ENCODE measurements around the gene KLHL26.
"Not testable (repeated sequence)": the region's sequence is repeated elsewhere in the genome, so short reads cannot be mapped to it uniquely, and the experiment has no call there.

The KLHL26 gene

GRCh38 chr19:18677156-18677555, 40.3 kb downstream of the KLHL26 start:
- Mint-ChIP-seq H3K4me3 (no peak overlapping the region), H3K36me3 (ENCODE audit: low read depth) (peaks cover 2% of the 10 kb centered on the region), H3K27ac (no peak overlapping the region)

GRCh38 chr19:18680148-18680547, 43.3 kb downstream of the KLHL26 start:
- H3K4me1 Mint-ChIP-seq (ENCODE audit: low read depth); H3K27ac Mint-ChIP-seq; DNase-seq (ENCODE audit: low spot score); H3K27me3 Mint-ChIP-seq (ENCODE audit: low read depth); H3K9me3 Mint-ChIP-seq; H3K36me3 Mint-ChIP-seq (ENCODE audit: low read depth); H3K4me3 Mint-ChIP-seq: not testable (repeated sequence)

More at GRCh38 chr19:18677156-18677555, 40.3 kb downstream of the KLHL26 start:
- Mint-ChIP-seq H3K27me3 (ENCODE audit: low read depth) (peaks cover 3% of the 10 kb centered on the region), H3K4me1 (ENCODE audit: low read depth) (no peaks in the 10 kb centered on the region), H3K9me3 (no peaks in the 10 kb centered on the region)
- DNase-seq (ENCODE audit: low spot score), result no peak

- Mint-ChIP-seq H3K4me1 (ENCODE audit: low read depth) (peaks cover 5% of the 10 kb centered on the region), H3K4me3 (peak overlapping the region; percentile 76)
Measured at GRCh38 chr19:18682807-18683108, 45.9 kb downstream of the KLHL26 start.

GRCh38 chr19:18683109-18683957, 46.5 kb downstream of the KLHL26 start, which contains the start of gene CRTC1:
Gene CRTC1, plus strand, starts transcription at chr19:18683680. Its CDS starts 23 bp downstream, at chr19:18683703.
- DNase-seq (ENCODE audit: low spot score), result peak; percentile 89
- peaks cover 2% of the 10 kb centered on the region for H3K27me3 Mint-ChIP-seq (ENCODE audit: low read depth)
- no peaks in the 10 kb centered on the region for H3K9me3 Mint-ChIP-seq
- peaks cover 5% of the 10 kb centered on the region for H3K4me1 Mint-ChIP-seq (ENCODE audit: low read depth)
- H3K36me3 Mint-ChIP-seq (ENCODE audit: low read depth), result no peaks in the 10 kb centered on the region
- H3K4me3 Mint-ChIP-seq, result peak within 1 kb of the TSS; percentile 89
- H3K27ac Mint-ChIP-seq, result peak within 1 kb of the TSS; percentile 94

More at GRCh38 chr19:18682807-18683108, 45.9 kb downstream of the KLHL26 start:
- Mint-ChIP-seq H3K27ac (peak overlapping the region; percentile 52), H3K9me3 (no peaks in the 10 kb centered on the region), H3K36me3 (ENCODE audit: low read depth) (no peaks in the 10 kb centered on the region), H3K27me3 (ENCODE audit: low read depth) (peaks cover 3% of the 10 kb centered on the region)
- DNase-seq (ENCODE audit: low spot score), result no peak

GRCh38 chr19:18683958-18684641, 47.3 kb downstream of the KLHL26 start:
- Mint-ChIP-seq H3K36me3 (ENCODE audit: low read depth) (no peaks in the 10 kb centered on the region), H3K9me3 (no peaks in the 10 kb centered on the region), H3K4me3 (peak overlapping the region; percentile 65), H3K4me1 (ENCODE audit: low read depth) (peaks cover 5% of the 10 kb centered on the region), H3K27me3 (ENCODE audit: low read depth) (peaks cover 2% of the 10 kb centered on the region), H3K27ac (no peak overlapping the region)
- no peak for DNase-seq (ENCODE audit: low spot score)

GRCh38 chr19:18684642-18684993, 47.8 kb downstream of the KLHL26 start:
- no peak overlapping the region for H3K27ac Mint-ChIP-seq
- H3K36me3 Mint-ChIP-seq (ENCODE audit: low read depth), result no peaks in the 10 kb centered on the region
- H3K27me3 Mint-ChIP-seq (ENCODE audit: low read depth), result peaks cover 2% of the 10 kb centered on the region
- peak overlapping the region; percentile 65 for H3K4me3 Mint-ChIP-seq
- peaks cover 5% of the 10 kb centered on the region for H3K4me1 Mint-ChIP-seq (ENCODE audit: low read depth)
- DNase-seq (ENCODE audit: low spot score), result no peak
- no peaks in the 10 kb centered on the region for H3K9me3 Mint-ChIP-seq

GRCh38 chr19:18685597-18686190, 48.9 kb downstream of the KLHL26 start:
- H3K4me1 Mint-ChIP-seq (ENCODE audit: low read depth), result peaks cover 5% of the 10 kb centered on the region
- H3K9me3 Mint-ChIP-seq, result no peaks in the 10 kb centered on the region
- no peaks in the 10 kb centered on the region for H3K36me3 Mint-ChIP-seq (ENCODE audit: low read depth)
- no peak overlapping the region for H3K27ac Mint-ChIP-seq
- H3K4me3 Mint-ChIP-seq, result no peak overlapping the region
- no peak for DNase-seq (ENCODE audit: low spot score)
- peaks cover 2% of the 10 kb centered on the region for H3K27me3 Mint-ChIP-seq (ENCODE audit: low read depth)

GRCh38 chr19:18687740-18688465, 51.1 kb downstream of the KLHL26 start:
- H3K9me3 Mint-ChIP-seq, result no peaks in the 10 kb centered on the region
- H3K4me1 Mint-ChIP-seq (ENCODE audit: low read depth), result peaks cover 4% of the 10 kb centered on the region
- no peak overlapping the region for H3K4me3 Mint-ChIP-seq
- no peak for DNase-seq (ENCODE audit: low spot score)
- no peak overlapping the region for H3K27ac Mint-ChIP-seq
- no peaks in the 10 kb centered on the region for H3K27me3 Mint-ChIP-seq (ENCODE audit: low read depth)
- no peaks in the 10 kb centered on the region for H3K36me3 Mint-ChIP-seq (ENCODE audit: low read depth)

- Mint-ChIP-seq H3K36me3 (ENCODE audit: low read depth) (no peaks in the 10 kb centered on the region), H3K27ac (no peak overlapping the region), H3K4me3 (no peak overlapping the region), H3K9me3 (no peaks in the 10 kb centered on the region), H3K4me1 (ENCODE audit: low read depth) (peaks cover 13% of the 10 kb centered on the region), H3K27me3 (ENCODE audit: low read depth) (no peaks in the 10 kb centered on the region)
- no peak for DNase-seq (ENCODE audit: low spot score)
Measured at GRCh38 chr19:18696023-18696422, 59.2 kb downstream of the KLHL26 start.

- Mint-ChIP-seq H3K9me3 (no peaks in the 10 kb centered on the region), H3K36me3 (ENCODE audit: low read depth) (no peaks in the 10 kb centered on the region), H3K4me3 (no peak overlapping the region), H3K27me3 (ENCODE audit: low read depth) (peaks cover 2% of the 10 kb centered on the region), H3K27ac (no peak overlapping the region), H3K4me1 (ENCODE audit: low read depth) (peaks cover 17% of the 10 kb centered on the region)
- no peak for DNase-seq (ENCODE audit: low spot score)
Measured at GRCh38 chr19:18697680-18698079, 60.9 kb downstream of the KLHL26 start.

GRCh38 chr19:18698321-18699167, 61.7 kb downstream of the KLHL26 start:
- H3K27me3 Mint-ChIP-seq (ENCODE audit: low read depth), result peaks cover 2% of the 10 kb centered on the region
- H3K27ac Mint-ChIP-seq, result no peak overlapping the region
- H3K9me3 Mint-ChIP-seq, result no peaks in the 10 kb centered on the region
- H3K36me3 Mint-ChIP-seq (ENCODE audit: low read depth), result no peaks in the 10 kb centered on the region
- H3K4me3 Mint-ChIP-seq, result peak overlapping the region; percentile 74
- H3K4me1 Mint-ChIP-seq (ENCODE audit: low read depth), result peaks cover 17% of the 10 kb centered on the region
- no peak for DNase-seq (ENCODE audit: low spot score)

- peaks cover 2% of the 10 kb centered on the region for H3K27me3 Mint-ChIP-seq (ENCODE audit: low read depth)
Measured at GRCh38 chr19:18699403-18700054, 62.7 kb downstream of the KLHL26 start.

More at GRCh38 chr19:18699403-18700054, 62.7 kb downstream of the KLHL26 start:
- Mint-ChIP-seq H3K36me3 (ENCODE audit: low read depth) (no peaks in the 10 kb centered on the region), H3K9me3 (no peaks in the 10 kb centered on the region), H3K27ac (peak overlapping the region; percentile 1), H3K4me3 (peak overlapping the region; percentile 74), H3K4me1 (ENCODE audit: low read depth) (peaks cover 17% of the 10 kb centered on the region)
- DNase-seq (ENCODE audit: low spot score), result no peak
